Jurkat, Clone E6-1 (cell line): ENCODE data around the gene JCHAIN.
"Not testable (repeated sequence)": the region's sequence is repeated elsewhere in the genome, so short reads cannot be mapped to it uniquely, and the experiment has no call there.

Experiments
- DNase-seq: peaks from one replicate; pipeline ENCODE4 v3.0.0-alpha.2; 2011; ENCODE audit warnings: low read depth, low spot score
- H3K4me3 ChIP-seq: 2 replicates; pipeline ENCODE4 v1.5.1; 2011; ENCODE audit warnings: mild to moderate bottlenecking, low read length, control low read depth, moderate library complexity

The JCHAIN gene

DNA sequence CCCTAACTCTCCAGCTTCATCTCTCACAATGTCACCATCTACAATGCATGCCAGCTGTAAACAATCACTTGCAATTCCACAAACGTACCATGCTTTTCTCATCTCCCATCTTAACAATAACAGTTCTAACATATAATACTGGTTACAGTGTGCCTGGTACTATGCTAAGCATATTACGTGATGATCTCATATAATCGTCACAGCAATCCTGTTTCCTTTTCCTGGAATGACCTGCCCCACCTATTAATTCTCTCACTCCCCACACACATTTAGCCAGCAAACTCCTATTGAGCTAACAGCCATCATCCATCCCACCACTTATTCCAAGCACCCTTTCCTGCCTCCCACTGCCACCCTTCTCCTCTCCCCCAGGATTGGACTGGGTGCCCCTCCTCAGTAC, 7.9 kb downstream of the JCHAIN start:
- DNase-seq: no peak
- no peak overlapping the region for H3K4me3 ChIP-seq

DNA sequence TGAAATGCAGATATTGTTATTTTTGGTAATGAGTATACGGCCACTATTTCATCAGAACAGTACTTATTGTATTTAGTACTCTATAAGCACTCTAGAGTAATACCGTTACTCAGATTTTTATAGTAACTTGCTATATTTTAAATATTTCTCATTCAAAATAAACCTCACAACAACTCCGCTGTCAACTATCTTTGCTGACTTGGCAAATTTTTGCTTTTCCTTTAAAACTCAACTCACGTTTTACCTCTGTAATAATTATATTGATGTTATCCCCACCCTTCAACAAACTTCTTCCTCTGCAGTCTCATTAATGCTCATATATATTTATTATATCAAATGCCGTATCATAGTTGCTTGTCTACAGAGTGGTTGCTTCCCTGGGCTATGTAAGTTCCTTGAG, 9.0 kb downstream of the JCHAIN start:
- H3K4me3 ChIP-seq: no peak overlapping the region
- DNase-seq: no peak

DNA sequence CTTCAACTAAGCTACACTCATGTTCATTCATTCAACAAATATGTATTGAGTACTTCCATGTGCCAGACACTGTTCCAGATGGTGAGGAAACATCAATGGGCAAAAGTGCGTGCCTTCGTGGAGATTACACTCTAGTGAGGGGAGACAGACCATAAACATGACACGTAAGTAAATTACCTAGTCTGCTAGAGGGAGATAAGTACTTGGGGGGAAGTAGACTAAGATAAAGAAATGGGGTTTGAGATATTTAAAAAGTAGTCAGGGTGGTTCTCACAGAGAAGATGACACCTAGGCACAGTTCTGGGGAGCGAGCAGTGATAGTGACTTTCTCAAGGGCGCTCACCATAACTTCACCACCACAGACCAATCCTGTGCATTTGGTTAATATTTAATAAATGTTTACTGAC, 11.7 kb downstream of the JCHAIN start:
- H3K4me3 ChIP-seq: no peak overlapping the region
- DNase-seq: no peak

DNA sequence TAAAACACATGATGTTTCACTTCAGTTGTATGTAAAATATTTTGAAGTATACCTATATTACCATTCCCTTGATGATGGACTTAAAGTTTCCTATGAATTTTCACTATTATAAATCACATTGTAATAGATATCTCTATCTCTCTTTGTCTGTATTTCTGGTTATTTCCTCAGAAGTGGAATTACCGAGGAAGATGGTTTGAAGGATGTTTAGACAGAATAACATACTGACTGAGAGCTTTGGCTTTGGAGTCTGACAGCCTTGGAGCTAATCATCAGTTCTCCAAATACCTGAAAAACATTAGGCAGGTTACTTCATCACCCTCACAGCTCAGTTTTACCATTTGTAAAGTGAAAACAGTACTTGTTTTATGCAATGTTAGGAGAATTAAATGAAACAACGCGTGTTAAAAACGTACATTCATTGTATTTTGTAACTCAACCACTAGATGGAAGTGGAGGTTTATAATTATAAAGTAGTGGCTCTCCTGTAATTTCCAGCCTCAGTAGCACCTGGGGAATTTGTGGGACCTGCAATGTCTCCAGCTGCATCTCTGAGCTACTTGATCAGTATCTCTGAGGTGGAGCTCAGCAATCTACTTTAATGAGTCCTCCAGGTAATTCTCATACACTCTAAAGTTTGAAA, 14.3 kb downstream of the JCHAIN start:
- H3K4me3 ChIP-seq: no peak overlapping the region
- peak; percentile 65 for DNase-seq

DNA sequence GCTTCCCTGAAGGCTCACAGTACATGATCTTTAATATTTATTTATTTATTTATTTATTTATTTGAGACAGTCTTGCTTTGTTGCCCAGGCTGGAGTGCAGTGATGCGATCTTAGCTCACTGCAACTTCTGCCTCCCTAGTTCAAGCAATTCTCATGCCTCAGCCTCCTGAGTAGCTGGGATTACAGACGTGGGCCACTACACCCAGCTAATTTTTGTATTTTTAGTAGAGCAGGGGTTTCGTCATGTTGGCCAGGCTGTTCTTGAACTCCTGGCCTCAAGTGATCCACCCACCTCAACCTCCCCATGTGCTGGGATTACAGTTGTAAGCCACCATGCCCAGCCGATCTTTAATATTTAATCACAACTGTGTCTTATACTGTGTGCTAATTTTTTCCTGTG, 15.6 kb downstream of the JCHAIN start:
- not testable (repeated sequence) for DNase-seq

DNA sequence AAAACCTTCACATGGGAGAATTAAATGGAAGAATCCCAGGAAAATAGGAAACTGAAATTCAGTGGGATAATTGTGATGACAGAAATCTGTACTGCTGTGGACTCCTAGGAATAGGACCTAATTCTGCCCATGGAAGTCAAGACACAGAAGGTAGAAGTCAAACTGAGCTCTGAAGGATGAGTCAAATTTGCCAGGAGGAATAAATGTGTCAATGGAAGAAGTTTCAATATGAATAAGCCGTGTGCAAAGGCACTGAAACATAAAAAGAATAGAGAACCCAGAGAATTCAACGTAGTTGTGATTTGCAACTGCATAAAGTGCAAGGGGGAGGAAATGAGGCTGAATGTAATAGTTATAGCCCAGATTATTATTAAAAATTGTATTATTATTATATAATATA, 26.1 kb downstream of the JCHAIN start:
- no peak overlapping the region for H3K4me3 ChIP-seq
- DNase-seq: no peak

More for the DNA sequence above, 15.6 kb downstream of the JCHAIN start:
- not testable (repeated sequence) for H3K4me3 ChIP-seq

DNA sequence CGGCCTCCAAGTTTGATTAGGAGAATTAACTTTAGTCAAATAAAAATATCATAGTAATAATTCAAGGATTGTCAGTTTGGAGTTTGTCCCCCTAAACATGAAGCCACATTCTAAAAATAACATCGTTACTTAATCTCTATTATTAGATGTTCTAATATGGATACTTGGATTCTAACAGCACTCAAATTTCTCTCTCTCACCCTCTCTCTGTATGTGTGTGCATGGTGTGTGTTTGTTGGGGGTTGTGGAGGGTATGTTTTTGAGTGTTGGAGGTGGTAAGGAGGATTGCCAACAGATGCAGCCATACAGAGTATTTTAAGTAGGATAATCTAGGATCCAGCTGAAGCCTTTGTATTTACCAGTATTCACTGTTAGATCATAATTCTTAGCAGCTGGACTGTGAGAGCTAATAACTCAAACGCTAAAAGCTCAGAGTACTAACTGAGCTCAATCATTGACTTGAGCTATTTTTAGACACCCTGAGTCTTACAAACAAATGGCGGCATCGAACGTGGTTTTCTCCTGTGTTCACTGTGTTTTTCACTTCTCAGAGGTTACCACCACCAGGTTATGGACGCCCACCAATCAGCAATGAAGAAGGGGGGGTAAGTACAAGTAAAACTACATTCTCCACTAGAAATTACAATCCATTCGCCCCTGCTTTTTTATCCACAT, 28.9 kb downstream of the JCHAIN start:
- DNase-seq: no peak
- no peak overlapping the region for H3K4me3 ChIP-seq

DNA sequence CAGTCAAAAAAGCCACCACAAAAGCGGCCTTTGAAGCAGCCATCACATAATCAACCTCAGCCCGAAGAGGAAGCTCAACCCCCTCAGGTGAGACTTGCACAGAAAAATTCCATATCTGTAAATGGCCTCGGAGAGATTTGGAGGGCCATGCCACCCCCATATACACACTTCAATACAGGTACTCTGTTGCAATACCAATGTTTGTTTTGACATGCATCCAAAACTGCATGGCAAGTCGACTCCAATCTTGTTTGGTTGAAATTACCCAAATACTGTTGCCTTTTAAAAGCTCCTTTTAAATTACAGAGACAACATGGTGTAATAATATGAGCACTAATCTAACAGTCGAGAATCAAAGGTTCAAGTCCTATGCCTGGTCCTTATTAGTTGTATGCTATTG, 31.8 kb downstream of the JCHAIN start:
- no peak overlapping the region for H3K4me3 ChIP-seq
- DNase-seq: no peak

DNA sequence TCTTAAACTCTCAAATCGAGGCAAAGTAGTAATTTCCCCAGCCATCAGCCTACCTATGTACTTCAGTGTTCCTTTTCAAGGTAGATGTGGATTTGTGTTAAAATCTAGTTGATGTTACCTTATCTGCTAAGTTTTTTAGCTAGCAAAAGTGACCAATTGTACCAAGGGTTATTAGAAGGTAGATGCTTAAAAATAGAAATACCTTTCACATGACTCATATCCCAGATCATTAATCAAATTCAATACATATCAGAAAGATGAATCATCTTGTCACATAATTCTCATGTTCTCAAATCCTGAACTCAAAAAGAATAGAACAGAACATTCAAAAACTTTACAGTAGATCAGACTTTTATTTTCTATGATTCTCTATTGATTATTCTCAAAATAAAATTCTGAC, 34.3 kb downstream of the JCHAIN start:
- no peak overlapping the region for H3K4me3 ChIP-seq
- DNase-seq: no peak

DNA sequence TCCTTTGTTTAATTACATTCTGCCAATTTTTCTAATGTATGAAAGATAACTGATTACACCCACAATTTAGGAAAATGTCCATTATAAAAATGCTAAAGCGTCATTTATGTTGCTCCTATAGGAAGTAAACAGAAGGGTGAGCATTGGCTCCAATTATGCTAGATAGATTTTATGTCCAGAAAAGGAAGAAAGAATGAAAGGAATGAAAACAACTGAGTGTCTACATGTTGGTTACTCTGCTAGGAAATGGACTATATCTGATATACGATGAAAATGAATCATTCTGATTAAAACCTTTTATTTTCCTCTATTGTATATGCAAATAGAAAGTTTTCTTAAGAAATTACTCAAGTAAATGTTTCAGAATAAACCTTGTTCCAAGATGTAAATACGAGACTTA, 36.1 kb downstream of the JCHAIN start:
- no peak for DNase-seq
- no peak overlapping the region for H3K4me3 ChIP-seq

DNA sequence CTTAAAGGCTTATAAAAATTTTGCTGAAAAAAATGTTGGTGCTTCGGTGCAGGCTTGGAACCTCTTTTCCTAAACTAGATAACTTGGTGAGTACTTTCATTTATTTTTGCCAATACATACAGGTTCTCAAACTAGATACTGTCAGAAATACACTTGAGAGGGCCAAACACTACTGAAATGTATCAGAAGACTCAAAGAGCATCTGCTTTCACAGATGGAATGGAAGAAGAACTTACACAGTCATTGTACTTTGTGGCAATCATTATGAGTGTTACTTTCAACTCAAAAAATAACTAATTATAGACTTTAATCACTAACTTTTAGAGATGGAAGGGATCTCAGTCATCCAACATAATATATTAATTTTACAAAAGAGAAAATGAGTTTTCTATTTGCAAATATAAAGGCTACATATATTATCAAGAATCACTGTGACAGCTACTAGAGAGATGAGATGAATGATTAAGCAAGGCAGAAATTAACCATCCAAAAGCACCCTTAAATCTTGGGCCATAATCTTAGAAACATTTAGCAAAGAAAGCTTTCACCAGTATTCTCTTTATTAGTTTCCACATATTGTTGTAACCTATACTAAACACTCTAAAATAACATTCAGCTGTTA, 36.7 kb downstream of the JCHAIN start:
- H3K4me3 ChIP-seq: no peak overlapping the region
- DNase-seq: no peak

DNA sequence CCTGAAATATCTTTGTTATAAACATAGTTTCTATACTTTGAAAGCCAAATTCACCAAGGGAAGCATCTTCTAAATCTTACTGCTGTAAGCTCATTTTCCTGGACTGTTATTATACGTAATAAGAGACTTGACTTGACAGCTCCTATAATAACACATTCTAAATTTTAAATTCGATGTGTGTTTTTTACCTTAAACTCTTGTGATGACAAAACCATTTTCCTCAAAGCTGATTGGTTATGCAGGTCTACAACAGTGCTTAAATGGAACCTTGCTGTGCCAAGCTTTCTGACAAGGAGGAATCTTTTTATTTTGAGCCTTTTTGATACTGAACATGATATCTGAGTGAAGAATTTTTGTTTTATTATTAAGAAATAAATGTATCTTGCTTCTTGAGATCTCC, 37.9 kb downstream of the JCHAIN start, which contains the start of gene ENAM:
Gene ENAM, plus strand, starts transcription at position 301 of the 400 bp plus-strand sequence. CDS start 757 bp downstream, outside the sequence.
- H3K4me3 ChIP-seq: no peak within 1 kb of the TSS
- DNase-seq: no peak

DNA sequence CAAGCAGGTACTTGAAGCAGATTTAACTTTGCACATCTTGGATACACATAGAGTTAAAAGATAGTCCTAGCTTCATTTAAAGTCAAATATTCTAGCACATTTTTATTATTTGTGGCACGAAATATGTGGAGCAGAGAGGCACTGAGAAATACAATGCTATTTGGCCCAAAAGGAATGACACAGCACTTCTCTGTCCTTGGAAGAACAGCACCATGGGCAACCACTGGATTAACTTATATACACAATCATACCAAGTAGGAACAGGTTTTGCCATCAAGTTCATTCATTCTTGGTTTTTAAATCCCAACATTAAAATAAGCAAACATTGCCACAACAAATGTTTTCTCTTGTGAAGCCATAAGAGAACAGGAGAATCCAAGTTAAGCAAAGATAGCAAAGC, 38.7 kb downstream of the JCHAIN start:
- no peak overlapping the region for H3K4me3 ChIP-seq
- DNase-seq: no peak

DNA sequence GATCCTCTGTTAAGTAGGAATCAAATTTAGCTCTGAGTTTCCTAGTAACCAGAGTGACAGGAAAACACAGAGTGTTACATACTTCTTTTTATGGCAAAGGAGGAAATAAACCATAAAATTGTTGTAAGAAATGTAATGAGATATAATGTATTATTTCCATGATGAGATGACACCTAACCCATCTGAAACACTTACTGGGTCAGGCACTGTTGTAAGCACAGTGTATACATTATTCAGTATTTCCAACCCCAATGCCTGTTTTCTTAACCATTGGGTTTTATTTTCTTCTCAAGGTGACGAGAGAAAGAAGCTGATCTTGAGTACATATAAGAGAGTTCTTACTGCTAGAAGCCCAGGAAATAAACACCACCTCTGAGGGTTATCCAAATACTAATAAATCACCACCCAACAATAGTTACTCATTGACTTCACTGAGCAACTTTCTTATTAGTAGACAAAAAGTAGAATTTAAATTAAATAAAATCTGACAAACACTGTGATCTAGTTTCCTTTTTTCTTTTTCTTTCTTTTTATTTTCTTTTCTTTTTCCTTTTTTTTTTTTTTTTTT, 42.0 kb downstream of the JCHAIN start:
- no peak overlapping the region for H3K4me3 ChIP-seq
- DNase-seq: no peak

DNA sequence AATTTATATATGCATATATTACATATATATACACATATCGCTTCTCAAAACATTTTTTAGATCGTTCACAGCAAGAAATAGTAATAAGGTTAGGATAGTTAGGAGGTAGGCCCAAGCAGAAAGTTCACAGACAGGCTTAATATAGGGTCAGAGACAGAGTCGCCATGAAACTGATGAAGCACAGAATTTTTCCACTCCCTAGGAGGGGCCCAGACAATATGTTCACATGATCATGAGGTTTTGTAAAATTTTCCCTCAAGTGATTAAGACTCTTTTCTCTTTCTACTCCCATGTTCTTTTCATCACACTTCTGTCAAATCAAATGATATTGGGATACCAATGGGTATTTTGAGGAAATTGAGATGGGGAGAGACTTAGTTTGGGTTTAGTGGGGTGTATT, 43.0 kb downstream of the JCHAIN start:
- no peak overlapping the region for H3K4me3 ChIP-seq
- no peak for DNase-seq

DNA sequence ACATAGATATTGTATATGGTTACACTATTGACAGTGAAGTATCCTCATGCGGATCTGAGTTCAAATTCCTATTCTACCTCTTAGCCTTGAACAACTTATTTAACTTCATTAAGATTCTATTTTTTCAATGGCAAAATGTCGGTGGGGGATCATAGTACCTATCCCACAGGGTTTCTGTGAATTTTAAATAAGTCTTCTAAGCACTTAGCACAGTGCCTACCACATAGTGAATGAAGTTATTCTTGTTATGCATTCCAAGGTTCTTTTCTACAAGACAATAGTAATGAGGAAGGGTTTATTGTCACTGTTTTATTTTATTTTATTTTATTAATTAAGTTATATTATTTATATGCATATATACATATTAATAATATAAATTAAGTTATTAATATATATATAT, 46.5 kb downstream of the JCHAIN start:
- no peak for DNase-seq
- H3K4me3 ChIP-seq: no peak overlapping the region

DNA sequence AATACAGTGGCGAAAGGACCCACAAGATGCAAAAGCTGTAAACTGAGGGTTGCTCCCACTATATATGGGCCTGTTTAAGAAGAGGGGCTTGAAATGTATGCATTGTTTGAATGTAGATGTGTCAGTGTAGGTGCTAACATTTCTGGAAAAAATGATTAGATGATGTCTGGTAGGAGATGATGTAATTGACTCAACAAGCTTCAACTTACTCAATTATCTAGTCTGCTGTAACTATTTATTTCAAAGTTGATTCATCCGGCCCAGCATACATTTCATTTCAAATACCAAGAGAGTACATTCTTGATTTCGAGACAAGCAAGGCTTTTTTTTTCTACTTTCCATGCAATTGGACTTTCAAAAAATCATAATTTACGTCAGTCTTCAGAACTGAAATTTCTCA, 47.0 kb downstream of the JCHAIN start:
- DNase-seq: no peak

DNA sequence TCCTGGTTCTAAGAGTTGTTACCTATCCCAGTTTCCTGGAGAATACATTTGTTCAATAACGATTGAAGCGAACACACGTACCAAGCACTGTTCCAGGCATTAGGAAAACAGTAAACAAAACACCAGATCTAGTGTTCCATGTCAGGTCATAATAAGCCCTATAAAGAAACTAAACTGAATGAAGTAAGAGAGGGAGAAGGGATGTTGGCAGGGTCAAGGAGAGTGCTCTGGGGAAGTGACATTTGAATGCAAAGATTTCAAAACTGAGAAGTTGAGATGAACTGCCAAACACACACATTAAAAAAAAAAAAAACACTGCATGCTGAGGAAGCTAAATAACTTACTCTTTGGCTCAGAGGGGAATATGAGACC, 52.1 kb downstream of the JCHAIN start:
- no peak for DNase-seq
- H3K4me3 ChIP-seq: no peak overlapping the region

More for the DNA sequence above, 47.0 kb downstream of the JCHAIN start:
- no peak overlapping the region for H3K4me3 ChIP-seq

DNA sequence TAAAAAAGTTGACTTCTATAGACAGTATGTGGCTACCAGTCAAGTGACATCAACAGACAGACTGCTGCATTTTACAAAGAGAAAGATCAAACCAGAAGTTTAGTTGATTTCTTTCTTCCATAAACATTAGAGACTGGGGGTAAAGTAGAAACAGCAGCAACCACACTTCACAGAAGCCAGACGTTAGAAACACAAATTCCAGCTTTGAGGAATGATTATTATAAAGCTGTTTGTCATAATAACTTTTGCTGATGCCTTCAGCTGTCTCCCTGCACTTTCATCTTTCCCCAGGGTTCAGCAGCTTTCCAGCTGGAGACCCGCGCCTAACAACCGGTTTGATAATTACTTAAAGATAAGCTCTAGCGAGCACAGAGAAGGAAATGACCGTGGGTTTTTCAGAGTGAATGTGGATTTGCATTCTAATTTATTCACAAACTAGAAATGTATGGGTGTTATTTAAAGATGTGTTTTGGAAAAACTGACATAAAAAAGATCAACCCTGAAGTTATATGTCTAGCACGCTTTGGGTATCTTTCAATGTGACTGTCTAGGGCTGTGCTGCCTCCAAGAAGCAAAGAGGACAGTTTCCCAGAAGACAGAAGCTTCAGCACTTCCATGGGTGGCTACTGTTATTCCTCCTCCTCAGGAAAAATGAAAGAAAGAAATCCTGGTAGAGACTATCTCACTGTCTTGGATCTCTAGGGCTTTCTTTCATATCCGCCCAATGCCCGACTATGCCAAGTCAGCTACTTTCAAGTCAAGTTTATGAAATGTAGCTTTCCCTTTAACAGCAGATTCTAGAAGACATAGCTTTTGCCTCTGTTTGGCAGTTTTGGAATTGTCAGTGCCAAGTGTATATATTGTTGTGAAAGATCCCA, 52.8 kb downstream of the JCHAIN start:
- no peak for DNase-seq
- no peak overlapping the region for H3K4me3 ChIP-seq
